HG03095 (cell line): ENCODE results near the gene CEP44.
"Not testable (repeated sequence)": the region's sequence is repeated elsewhere in the genome, so short reads cannot be mapped to it uniquely, and the experiment has no call there.

Source experiments
- ATAC-seq: cut with Tn5 transposase; IDR thresholded peaks from one replicate; pipeline ENCODE4 v1.9.1; 2021; ENCODE audit warnings: moderate library complexity; ENCODE audit not compliant: unreplicated experiment

The CEP44 gene, protein sequence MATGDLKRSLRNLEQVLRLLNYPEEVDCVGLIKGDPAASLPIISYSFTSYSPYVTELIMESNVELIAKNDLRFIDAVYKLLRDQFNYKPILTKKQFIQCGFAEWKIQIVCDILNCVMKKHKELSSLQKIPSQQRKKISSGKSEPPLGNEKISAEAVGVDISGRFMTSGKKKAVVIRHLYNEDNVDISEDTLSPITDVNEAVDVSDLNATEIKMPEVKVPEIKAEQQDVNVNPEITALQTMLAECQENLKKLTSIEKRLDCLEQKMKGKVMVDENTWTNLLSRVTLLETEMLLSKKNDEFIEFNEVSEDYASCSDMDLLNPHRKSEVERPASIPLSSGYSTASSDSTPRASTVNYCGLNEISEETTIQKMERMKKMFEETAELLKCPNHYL

DNA sequence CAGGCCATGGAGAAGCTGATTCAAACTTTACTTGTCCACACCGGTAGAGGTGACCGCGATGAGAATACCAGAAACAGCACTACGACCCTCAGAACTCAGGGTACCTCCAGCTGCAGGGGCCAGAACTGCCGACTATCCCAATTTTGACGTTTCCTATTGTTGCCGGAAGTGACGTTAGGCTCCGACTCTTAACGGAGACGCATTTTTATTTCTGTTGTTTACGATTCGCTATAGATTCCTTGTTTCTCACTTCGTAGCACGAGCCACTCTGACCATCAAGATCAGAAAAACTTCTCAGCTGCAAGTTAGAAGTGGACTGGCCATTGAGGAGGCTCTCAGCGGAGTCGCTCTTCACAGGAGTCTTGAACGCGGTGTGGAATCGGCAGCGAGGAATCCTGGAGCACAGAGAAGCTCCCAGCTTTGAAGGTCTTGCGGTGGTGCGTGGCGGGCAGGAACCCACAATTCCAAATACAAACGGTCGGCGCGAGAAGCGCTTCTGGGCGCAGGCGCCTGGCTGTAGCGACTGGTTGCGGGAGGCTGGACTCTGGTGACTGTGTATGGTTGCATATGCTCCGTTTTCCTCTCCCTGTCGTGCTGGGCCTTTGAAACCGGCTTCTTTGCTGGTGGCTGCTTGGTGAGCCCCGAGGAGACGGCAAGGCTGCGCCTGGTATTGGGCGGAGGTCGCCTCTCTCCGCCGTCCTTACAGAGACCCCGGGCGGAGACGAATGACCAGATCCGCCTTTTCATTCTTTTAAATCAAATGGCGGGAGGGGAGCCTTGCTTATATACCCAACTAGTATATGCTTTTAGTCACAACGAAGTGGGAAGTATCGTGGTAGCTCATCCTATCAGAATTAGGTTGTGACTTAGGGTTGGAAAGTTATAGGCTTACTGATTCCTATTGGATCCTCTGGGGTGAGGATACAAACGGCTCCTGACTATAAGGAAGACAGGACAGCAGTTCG lies at the start of gene CEP44, which contains the start of gene FBXO8:
Gene CEP44, plus strand, starts transcription at position 405 of the 965 bp plus-strand sequence. CDS start 15,211 bp downstream, outside the sequence.
Gene FBXO8, minus strand, starts transcription at position 161 of the 965 bp plus-strand sequence. CDS start 20,575 bp downstream, outside the sequence.
- peak; percentile 48 for ATAC-seq

- ATAC-seq: no peak
These were observed 47.4 kb upstream of the CEP44 start for GRCh38 chr4:174236359-174236758.

DNA sequence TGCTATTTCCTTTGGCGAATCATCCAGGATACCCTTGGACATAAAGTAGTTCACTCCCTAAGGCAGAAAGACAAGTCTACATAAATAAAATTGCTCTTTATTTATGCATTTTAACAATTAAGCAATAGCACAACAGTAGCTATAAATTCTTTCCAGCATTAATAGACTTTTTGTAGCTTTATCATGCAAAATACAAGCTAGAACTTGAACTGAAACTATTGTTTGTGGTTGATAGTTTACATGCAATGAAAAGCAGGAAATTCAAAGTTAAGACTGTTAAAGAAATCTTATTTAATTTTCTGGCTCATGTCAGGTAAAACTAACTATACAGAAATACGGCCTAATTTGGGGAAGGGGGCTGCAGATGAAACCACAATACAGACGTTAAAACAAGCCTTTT lies 42.5 kb upstream of the CEP44 start:
- ATAC-seq: no peak

DNA sequence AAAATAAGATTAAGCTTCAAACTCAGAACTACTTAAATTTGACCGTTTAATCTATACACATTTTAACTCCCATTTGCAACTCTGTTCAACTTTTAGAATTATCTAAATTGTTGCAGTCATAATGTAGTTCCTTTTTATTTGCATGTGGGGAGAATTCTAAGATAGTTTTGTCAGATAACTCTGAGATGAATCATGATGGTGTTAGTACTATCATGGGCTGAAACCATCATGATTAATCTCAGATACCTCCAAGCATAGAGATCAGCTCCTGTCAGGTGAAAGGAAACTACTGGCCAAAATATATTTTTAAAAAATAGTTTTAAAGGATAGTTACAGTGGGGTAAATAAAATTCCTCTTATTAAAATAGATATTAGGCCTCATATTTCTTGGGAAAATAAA lies 39.3 kb upstream of the CEP44 start:
- ATAC-seq: no peak

- no peak for ATAC-seq
These were observed 38.0 kb upstream of the CEP44 start for GRCh38 chr4:174245714-174246113.

- no peak for ATAC-seq
These were observed 35.3 kb upstream of the CEP44 start for GRCh38 chr4:174248407-174248806.

DNA sequence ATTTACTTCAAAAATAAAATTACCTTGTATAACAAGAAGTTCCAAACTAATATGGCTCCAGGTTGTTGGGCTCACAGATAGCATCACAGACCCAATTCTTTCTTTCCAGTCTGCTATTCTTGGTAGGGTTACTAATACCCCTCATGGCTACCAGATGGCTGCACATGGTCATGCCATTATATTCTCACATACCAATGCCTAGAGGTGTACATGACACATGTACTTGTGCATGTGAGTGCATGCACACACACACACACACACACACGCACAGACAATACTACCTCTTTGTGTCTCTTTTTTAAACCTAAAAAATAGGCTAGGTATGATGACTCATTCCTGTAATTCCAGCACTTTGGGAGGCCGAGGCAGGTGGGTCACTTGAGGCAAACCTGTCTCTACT lies 31.3 kb upstream of the CEP44 start:
- no peak for ATAC-seq

DNA sequence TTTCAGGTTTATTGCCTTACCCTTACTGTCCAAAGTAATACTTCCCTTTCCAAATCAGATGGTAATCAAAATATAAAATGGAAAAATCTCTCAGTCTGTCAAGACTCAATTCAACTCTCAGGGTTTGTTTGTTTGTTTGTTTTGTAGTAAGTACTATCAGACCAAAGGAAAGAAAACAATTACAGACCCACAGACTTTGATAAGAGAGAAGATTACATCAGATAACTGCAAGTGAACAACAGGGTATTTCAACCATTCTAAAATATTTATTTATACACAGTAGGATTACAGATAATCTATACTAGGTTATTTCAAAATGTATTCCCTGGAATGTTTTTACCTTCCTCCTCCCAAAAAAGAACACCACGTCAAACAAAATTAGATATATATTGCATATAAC lies 29.1 kb upstream of the CEP44 start:
- ATAC-seq: no peak

DNA sequence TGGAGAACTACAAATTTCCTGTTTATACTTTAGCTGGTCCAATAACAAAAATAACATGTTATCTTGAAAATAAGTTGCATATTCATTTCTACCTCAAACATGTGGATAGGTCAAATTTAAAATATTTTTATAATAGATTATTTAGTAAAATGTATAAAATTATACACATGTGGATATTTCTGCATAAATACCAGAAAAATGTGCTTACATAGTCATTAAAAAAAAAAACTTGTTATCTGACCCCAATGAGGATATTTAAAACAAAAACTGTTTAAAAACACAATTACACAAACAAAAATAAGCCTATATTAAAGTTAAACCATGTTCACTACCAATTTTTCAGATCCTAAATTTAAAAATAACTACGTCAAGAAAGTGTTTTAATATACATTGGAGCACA lies 28.3 kb upstream of the CEP44 start:
- ATAC-seq: no peak

DNA sequence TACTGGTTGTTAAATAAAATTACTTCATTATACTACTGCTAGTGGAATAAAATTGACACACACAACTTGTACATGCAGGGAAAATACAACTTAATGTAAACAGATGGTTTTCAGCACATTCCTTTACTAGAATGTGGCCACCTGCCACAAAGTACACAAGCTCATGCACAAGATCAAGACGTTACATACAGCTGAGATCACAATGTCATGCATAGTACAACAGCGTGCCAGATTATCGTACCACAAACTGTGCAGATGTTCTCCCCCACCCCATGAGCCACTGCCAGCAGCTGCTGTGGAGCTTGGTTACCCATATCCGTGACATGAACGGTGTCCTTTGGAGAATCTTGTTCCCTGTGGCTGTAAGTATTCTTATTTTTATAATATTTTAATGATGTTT lies 27.9 kb upstream of the CEP44 start:
- no peak for ATAC-seq

GRCh38 chr4:174256277-174256713 lies 27.4 kb upstream of the CEP44 start:
- no peak for ATAC-seq

DNA sequence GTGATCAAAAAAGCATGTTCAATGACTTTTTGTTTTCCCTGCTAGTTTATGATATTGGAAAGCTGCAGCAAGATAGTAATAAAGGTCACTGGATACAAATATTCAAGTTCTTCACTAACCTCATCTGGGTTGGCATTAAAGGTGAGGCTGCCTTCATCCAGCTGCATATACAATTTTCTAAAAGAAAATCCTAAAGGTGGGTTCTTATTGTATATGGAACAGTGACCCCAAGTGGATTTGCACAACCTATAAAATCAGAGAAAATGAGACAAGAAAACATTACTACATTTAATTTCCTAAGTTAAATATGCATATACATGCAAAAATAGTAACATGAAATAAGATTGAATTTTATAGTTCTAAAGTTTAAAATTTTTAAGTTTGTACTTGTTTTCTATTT lies 24.1 kb upstream of the CEP44 start:
- ATAC-seq: no peak

- ATAC-seq: peak; percentile 63
These were observed 23.6 kb upstream of the CEP44 start for GRCh38 chr4:174260099-174260498.

- ATAC-seq: not testable (repeated sequence)
These were observed 22.3 kb upstream of the CEP44 start for GRCh38 chr4:174261432-174261831.

DNA sequence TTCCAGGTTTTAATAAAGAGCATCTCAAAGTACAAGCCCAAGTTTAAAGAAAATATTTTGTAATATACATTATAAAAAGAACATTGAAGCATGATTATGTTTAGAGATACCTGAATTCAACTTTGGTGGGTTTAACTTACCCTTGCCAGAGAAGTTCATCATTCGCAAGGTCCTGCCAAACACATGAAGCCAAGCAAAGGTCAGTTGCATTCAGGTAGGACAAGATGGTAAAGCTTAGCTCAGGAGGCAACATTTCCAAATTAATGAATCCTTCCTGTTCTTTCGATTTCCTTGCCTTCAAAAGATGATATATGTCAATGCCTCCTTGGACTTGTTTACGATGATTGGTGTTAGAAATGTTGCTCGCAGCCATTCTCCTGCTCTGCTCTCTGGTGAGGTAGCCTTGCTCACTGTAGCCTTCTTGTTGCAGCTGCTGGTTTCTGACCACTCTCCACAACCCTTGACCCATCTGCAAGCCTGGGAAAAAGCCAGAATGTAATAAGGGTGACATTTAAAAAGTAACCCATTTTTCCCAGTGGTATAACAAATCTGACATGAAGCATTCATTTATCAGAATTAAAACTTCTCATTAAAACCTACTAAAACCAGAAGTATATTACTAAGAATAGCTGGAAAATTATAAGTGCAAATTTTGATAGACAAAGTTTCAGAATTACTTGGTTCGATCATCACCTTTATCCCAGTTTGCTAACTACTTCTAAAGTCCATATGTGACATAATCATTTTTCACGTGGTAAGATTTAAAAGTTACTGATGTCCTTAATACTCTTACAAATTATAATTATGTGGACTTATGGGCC lies 20.9 kb upstream of the CEP44 start:
- ATAC-seq: no peak

GRCh38 chr4:174263445-174263736 lies 20.3 kb upstream of the CEP44 start:
- ATAC-seq: no peak

GRCh38 chr4:174265916-174266315 lies 17.8 kb upstream of the CEP44 start:
- no peak for ATAC-seq

- no peak for ATAC-seq
These were observed 17.3 kb upstream of the CEP44 start for GRCh38 chr4:174266416-174266815.

DNA sequence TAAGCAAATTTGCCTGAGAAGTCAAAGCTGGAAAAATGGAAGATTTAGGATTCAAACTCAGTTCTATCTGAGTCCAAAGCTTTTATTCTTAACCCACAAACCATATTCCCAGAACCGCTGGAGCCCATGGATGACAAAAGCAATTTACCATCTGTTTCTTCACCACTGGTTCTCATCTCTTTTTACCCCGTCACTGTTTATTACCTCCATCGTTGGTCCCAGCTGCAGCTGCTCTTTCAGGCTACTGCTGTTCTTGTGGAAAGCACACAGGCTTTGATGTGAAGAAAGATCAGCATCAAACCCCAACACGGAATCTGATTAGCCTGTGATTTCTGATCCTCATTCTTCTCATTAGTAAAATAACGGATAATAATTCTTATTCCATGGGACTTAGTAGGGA lies 9.8 kb upstream of the CEP44 start:
- no peak for ATAC-seq

GRCh38 chr4:174274436-174274835 lies 9.3 kb upstream of the CEP44 start:
- no peak for ATAC-seq

DNA sequence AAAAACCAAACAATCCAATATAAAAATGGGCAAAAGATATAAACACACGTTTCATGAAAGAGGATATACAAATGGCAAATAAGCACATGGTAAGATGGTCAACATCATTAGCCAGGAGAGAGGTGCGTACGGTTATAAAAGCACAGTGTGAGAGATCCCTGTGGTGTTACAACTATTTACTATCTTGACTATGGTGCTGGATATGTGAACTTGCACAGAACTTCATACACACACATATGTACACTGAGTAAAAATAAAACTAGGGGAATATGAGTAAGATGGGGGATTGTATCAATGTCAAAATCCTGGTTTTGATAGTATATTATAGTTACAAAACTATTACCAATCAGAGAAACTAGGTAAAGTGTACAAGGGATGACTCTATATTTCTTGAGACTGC lies 8.6 kb upstream of the CEP44 start:
- ATAC-seq: no peak
